Ectodermal cell (in vitro differentiated cells): ENCODE results near the gene PTPRG.

Experiments
- H3K27ac ChIP-seq: 2 replicates; pipeline ENCODE4 v1.7.0; 2013; ENCODE audit warnings: mild to moderate bottlenecking, low read depth, low read length; ENCODE audit not compliant: insufficient read depth, poor library complexity, severe bottlenecking
- H3K27me3 ChIP-seq: 2 replicates; pipeline ENCODE4 v1.7.0; 2013; ENCODE audit warnings: mild to moderate bottlenecking, low read length; ENCODE audit not compliant: insufficient read depth, control insufficient read depth, poor library complexity, severe bottlenecking
- H3K36me3 ChIP-seq: one replicate; pipeline ENCODE4 v1.7.0; 2013; ENCODE audit warnings: low read length; ENCODE audit not compliant: control insufficient read depth, insufficient read depth
- H3K4me1 ChIP-seq: one replicate; pipeline ENCODE4 v1.7.0; 2013; ENCODE audit warnings: low read length; ENCODE audit not compliant: control insufficient read depth, insufficient read depth
- H3K4me3 ChIP-seq: 2 replicates; pipeline ENCODE4 v1.7.0; 2013; ENCODE audit warnings: low read depth, low read length, control low read depth; ENCODE audit not compliant: insufficient read depth
- H3K9me3 ChIP-seq: 2 replicates; pipeline ENCODE4 v1.7.0; 2013; ENCODE audit warnings: mild to moderate bottlenecking, low read length, moderate library complexity; ENCODE audit not compliant: control insufficient read depth
- WGBS, 2 experiments: methylation state at CpG; one replicate each; pipeline ENCODE4 v1.1.7; 2013; ENCODE audit warnings: missing lambda C conversion rate in 2 of 2; 5-methylcytosine and 5-hydroxymethylcytosine counted together

Gene PTPRG

DNA sequence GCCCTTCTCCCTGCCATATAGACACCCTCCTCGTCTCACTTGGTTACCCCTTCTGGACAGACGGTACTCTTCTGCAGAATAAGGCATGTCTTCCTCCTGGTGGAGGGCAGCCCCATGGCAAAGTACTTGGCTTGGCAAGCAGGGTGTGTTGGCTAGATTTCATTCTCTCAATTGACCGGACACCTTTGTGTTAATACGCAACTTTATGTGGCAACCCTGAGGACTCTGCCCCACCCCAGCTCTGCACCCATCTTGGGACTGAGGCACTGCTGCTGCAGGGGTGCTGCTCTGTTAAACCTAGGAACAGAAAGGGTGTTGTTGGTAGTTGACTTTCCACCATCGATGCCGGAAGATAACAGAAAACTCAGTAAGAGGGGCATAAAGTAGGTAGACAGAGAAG is 55.2 kb downstream of the PTPRG start:
- Histone ChIP-seq H3K36me3 (no peaks in the 10 kb centered on the region), H3K9me3 (no peaks in the 10 kb centered on the region), H3K4me3 (no peak overlapping the region), H3K27ac (no peak overlapping the region), H3K27me3 (no peaks in the 10 kb centered on the region), H3K4me1 (peaks cover 7% of the 10 kb centered on the region)
- 96 to 98% methylated on average over 6 of the region's 6 CpGs for WGBS, 2 experiments

- no peak overlapping the region for H3K4me3 ChIP-seq
- WGBS, 2 experiments = 91 to 95% methylated on average over 4 of the region's 4 CpGs
- H3K27me3 ChIP-seq = no peaks in the 10 kb centered on the region
- peaks cover 7% of the 10 kb centered on the region for H3K4me1 ChIP-seq
- H3K36me3 ChIP-seq = no peaks in the 10 kb centered on the region
- H3K27ac ChIP-seq = no peak overlapping the region
- H3K9me3 ChIP-seq = no peaks in the 10 kb centered on the region
These were observed 55.7 kb downstream of the PTPRG start for GRCh38 chr3:61617041-61617440.

DNA sequence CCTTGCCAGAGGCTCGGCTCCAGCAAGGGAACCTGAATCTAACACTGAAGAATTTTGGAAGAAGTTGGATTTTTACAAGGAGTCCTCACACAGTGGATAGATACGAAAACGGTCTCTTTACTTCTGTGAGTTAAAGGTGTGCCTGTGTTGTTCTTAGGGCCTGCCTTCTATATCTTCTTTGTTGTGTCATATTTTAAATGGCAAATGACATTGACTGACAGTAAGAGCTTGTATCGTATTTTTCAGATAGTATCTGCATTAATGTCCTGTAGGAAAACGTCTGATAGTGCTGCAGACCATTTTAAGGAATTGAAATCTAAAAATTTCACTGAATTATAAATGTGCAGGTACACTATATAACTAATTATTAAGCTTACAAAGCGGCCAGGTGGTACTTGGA is 56.3 kb downstream of the PTPRG start:
- 87 to 92% methylated on average over 6 of the region's 6 CpGs for WGBS, 2 experiments

DNA sequence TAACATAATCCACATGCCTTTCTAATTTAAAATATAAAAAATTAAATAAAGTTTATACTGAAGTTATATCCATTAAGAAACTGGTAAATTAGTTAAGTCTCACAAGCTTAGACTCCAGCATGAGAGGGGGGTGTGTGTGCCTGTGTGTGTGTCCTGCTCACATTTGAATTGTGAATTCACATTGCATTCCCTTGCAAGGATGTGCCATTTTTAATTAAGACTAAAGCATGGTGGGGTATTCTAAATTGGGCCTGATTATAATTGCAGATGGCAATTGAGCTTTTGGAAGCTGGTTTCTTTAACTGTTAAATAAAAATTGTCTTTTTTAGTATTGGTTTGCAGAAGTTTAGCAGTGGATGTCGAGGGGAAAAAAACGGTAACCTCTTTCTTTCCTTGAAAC is 56.9 kb downstream of the PTPRG start:
- Histone ChIP-seq H3K27ac (no peak overlapping the region), H3K9me3 (no peaks in the 10 kb centered on the region), H3K27me3 (no peaks in the 10 kb centered on the region), H3K4me3 (no peak overlapping the region), H3K4me1 (peaks cover 7% of the 10 kb centered on the region), H3K36me3 (no peaks in the 10 kb centered on the region)
- WGBS, 2 experiments = 94% methylated on average over 2 of the region's 2 CpGs; no CpG with 5 or more reads in 1 of the 2 experiments

More for the DNA sequence above, 56.3 kb downstream of the PTPRG start:
- Histone ChIP-seq H3K27ac (no peak overlapping the region), H3K4me1 (peaks cover 7% of the 10 kb centered on the region), H3K27me3 (no peaks in the 10 kb centered on the region), H3K9me3 (no peaks in the 10 kb centered on the region), H3K4me3 (no peak overlapping the region), H3K36me3 (no peaks in the 10 kb centered on the region)

GRCh38 chr3:61618871-61619270 is 57.5 kb downstream of the PTPRG start:
- WGBS, 2 experiments = 85 to 89% methylated on average over 6 of the region's 6 CpGs
- Histone ChIP-seq H3K36me3 (no peaks in the 10 kb centered on the region), H3K9me3 (no peaks in the 10 kb centered on the region), H3K27me3 (no peaks in the 10 kb centered on the region), H3K27ac (no peak overlapping the region), H3K4me1 (peaks cover 7% of the 10 kb centered on the region), H3K4me3 (no peak overlapping the region)

DNA sequence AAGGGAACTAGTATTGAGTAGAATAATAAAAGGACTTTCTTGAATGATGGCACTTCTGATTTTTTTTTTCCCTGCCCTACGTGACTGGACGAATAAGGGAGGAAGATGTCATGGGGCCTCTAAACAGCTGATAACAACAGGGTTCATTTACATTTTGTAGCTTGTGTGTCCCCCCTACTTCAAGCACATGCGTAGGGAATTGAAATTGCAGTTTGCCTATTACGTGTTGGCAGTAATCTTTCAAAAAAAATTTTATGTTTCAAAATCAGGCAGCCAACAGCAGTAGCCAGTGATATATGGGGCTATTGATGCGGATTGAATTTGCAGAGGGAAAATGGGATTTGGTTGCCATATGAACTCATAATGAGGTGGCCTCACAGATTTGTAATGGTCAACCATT is 58.7 kb downstream of the PTPRG start:
- H3K9me3 ChIP-seq = no peaks in the 10 kb centered on the region
- H3K36me3 ChIP-seq = no peaks in the 10 kb centered on the region
- H3K4me3 ChIP-seq = no peak overlapping the region
- peaks cover 7% of the 10 kb centered on the region for H3K4me1 ChIP-seq
- H3K27me3 ChIP-seq = no peaks in the 10 kb centered on the region
- no peak overlapping the region for H3K27ac ChIP-seq
- 93 to 97% methylated on average over 5 of the region's 5 CpGs for WGBS, 2 experiments

DNA sequence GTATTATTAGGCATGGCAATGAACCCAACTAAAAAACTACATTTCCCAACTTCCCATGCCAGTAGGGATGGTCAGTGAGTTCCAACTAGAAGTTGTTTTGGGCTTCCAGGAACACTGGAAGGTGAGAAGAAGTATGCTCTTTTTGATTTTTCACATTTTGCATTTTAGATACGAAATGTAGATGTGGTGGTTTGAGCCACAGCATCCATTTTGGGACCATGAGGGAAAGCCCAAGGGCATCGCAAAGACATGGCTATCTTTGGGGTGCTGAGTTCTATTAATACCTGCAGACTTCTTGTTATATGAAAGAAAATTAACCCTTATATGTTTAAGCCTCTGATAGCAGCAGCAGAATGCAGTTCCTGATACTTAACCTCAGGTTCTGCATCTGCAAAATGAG is 62.9 kb downstream of the PTPRG start:
- H3K27me3 ChIP-seq = no peaks in the 10 kb centered on the region
- 95 to 97% methylated on average over 2 of the region's 2 CpGs for WGBS, 2 experiments
- no peaks in the 10 kb centered on the region for H3K9me3 ChIP-seq
- H3K36me3 ChIP-seq = no peaks in the 10 kb centered on the region
- no peak overlapping the region for H3K27ac ChIP-seq
- H3K4me3 ChIP-seq = no peak overlapping the region
- H3K4me1 ChIP-seq = no peaks in the 10 kb centered on the region

GRCh38 chr3:61625429-61625828 is 64.1 kb downstream of the PTPRG start:
- WGBS, 2 experiments = 92 to 95% methylated on average over 7 of the region's 7 CpGs
- no peaks in the 10 kb centered on the region for H3K27me3 ChIP-seq
- no peak overlapping the region for H3K27ac ChIP-seq
- H3K9me3 ChIP-seq = no peaks in the 10 kb centered on the region
- H3K4me3 ChIP-seq = no peak overlapping the region
- H3K4me1 ChIP-seq = no peaks in the 10 kb centered on the region
- no peaks in the 10 kb centered on the region for H3K36me3 ChIP-seq

GRCh38 chr3:61626484-61626883 is 65.1 kb downstream of the PTPRG start:
- no peak overlapping the region for H3K27ac ChIP-seq
- no peaks in the 10 kb centered on the region for H3K4me1 ChIP-seq
- WGBS, 2 experiments = 90 to 92% methylated on average over 6 of the region's 6 CpGs
- H3K36me3 ChIP-seq = no peaks in the 10 kb centered on the region
- H3K9me3 ChIP-seq = no peaks in the 10 kb centered on the region
- no peaks in the 10 kb centered on the region for H3K27me3 ChIP-seq
- no peak overlapping the region for H3K4me3 ChIP-seq

- H3K4me1 ChIP-seq = no peaks in the 10 kb centered on the region
- no peak overlapping the region for H3K27ac ChIP-seq
- no peak overlapping the region for H3K4me3 ChIP-seq
- no peaks in the 10 kb centered on the region for H3K27me3 ChIP-seq
- WGBS, 2 experiments = 80 to 100% methylated on average over 1 to 2 of the region's 2 CpGs
- H3K36me3 ChIP-seq = no peaks in the 10 kb centered on the region
- no peaks in the 10 kb centered on the region for H3K9me3 ChIP-seq
These were observed 66.4 kb downstream of the PTPRG start for GRCh38 chr3:61627768-61628185.

DNA sequence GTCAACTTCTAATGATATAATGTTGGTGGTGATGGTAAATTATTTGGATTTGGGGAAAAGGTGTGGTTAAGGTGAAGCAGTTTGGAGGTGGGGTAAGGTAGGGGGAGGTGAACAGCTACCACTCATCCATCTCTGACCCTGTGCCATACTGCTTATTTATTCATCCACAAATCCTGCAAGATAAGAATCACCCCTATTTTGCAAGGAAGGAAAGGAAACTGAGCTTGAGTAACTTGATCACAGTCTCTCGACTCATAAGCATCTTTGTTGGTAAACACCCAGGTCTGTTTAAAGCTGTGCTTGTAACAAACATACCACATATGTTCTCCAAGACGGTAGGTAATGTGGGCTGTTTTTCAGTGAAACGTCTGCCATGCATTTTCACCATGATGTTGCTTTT is 67.3 kb downstream of the PTPRG start:
- Histone ChIP-seq H3K4me3 (no peak overlapping the region), H3K4me1 (no peaks in the 10 kb centered on the region), H3K27me3 (no peaks in the 10 kb centered on the region), H3K9me3 (no peaks in the 10 kb centered on the region), H3K27ac (no peak overlapping the region), H3K36me3 (no peaks in the 10 kb centered on the region)
- WGBS, 2 experiments = 89 to 90% methylated on average over 3 of the region's 3 CpGs
